ENCODE data around the gene GRID1.

The GRID1 gene

DNA sequence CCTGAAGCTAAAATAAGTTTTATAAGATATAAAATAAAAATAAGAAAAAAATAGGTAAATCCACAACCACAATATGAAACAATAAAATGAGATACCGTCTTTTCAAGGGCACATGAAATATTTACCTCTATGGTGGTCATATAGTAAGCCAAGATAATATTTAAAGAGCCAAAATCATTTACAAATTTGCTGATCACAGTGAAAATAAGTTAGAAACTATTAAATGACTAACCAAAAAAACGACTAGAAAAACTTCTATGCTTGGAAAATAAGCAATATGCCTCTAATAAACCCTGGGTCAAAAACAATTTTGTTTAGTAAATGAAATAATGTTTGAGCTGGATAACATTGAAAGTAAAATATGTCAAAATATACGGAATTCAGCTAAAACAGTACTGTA, 535.2 kb downstream of the GRID1 start:
- Histone ChIP-seq H3K9me3 (ENCODE audit: low read length) (no peaks in the 10 kb centered on the region), H3K27ac (ENCODE audit: low read depth, low read length, poor library complexity, severe bottlenecking) (no peak overlapping the region), H2AFZ (ENCODE audit: low read length) (no peak overlapping the region), H3K4me1 (ENCODE audit: insufficient read depth, low read length, severe bottlenecking) (no peaks in the 10 kb centered on the region), H3K9ac (ENCODE audit: low read length) (no peak overlapping the region), H3K79me2 (ENCODE audit: insufficient read depth, low read length) (no peaks in the 10 kb centered on the region), H3K27me3 (ENCODE audit: insufficient read depth, low read length) (0 out of 2 replicates have a peak, but pooled peaks cover 3% of the 10 kb centered on the region), H3K4me3 (ENCODE audit: low read depth, low read length, poor library complexity, severe bottlenecking) (no peak overlapping the region), H4K20me1 (ENCODE audit: insufficient read depth, low read length) (no peaks in the 10 kb centered on the region), H3K36me3 (ENCODE audit: insufficient read depth, low read length) (no peaks in the 10 kb centered on the region), H3K4me2 (ENCODE audit: low read length) (no peak overlapping the region), H3F3A (ENCODE audit: insufficient read depth, low read length) (no peaks in the 10 kb centered on the region), H3K9me2 (ENCODE audit: low read depth, low read length) (no peaks in the 10 kb centered on the region)
- TF ChIP-seq CTCF (IDR thresholded peaks at IDR 0.05; ENCODE audit: low read length): no peak
- TF ChIP-seq EZH2 (IDR thresholded peaks at IDR 0.05; ENCODE audit: borderline replicate concordance, low read length): no peak

GRCh38 chr10:85826377-85826776, 540.2 kb downstream of the GRID1 start:
- Histone ChIP-seq H3K27ac (ENCODE audit: low read depth, low read length, poor library complexity, severe bottlenecking) (no peak overlapping the region), H3K27me3 (ENCODE audit: insufficient read depth, low read length) (0 out of 2 replicates have a peak, but pooled peaks cover 3% of the 10 kb centered on the region), H3K9ac (ENCODE audit: low read length) (no peak overlapping the region), H3K36me3 (ENCODE audit: insufficient read depth, low read length) (no peaks in the 10 kb centered on the region), H3K4me3 (ENCODE audit: low read depth, low read length, poor library complexity, severe bottlenecking) (no peak overlapping the region), H3K4me2 (ENCODE audit: low read length) (no peak overlapping the region), H4K20me1 (ENCODE audit: insufficient read depth, low read length) (no peaks in the 10 kb centered on the region), H3K4me1 (ENCODE audit: insufficient read depth, low read length, severe bottlenecking) (no peaks in the 10 kb centered on the region), H3K9me3 (ENCODE audit: low read length) (no peaks in the 10 kb centered on the region), H3K79me2 (ENCODE audit: insufficient read depth, low read length) (no peaks in the 10 kb centered on the region), H3K9me2 (ENCODE audit: low read depth, low read length) (no peaks in the 10 kb centered on the region), H2AFZ (ENCODE audit: low read length) (no peak overlapping the region), H3F3A (ENCODE audit: insufficient read depth, low read length) (no peaks in the 10 kb centered on the region)
- TF ChIP-seq EZH2 (IDR thresholded peaks at IDR 0.05; ENCODE audit: borderline replicate concordance, low read length) (no peak), CTCF (IDR thresholded peaks at IDR 0.05; ENCODE audit: low read length) (no peak)

GRCh38 chr10:85811405-85811804, 555.2 kb downstream of the GRID1 start:
- Histone ChIP-seq H4K20me1 (ENCODE audit: insufficient read depth, low read length) (no peaks in the 10 kb centered on the region), H3K9me2 (ENCODE audit: low read depth, low read length) (no peaks in the 10 kb centered on the region), H3K4me2 (ENCODE audit: low read length) (no peak overlapping the region), H3K36me3 (ENCODE audit: insufficient read depth, low read length) (no peaks in the 10 kb centered on the region), H2AFZ (ENCODE audit: low read length) (no peak overlapping the region), H3K9me3 (ENCODE audit: low read length) (peaks cover 3% of the 10 kb centered on the region; the same call in 1 of the 2 replicates), H3K4me3 (ENCODE audit: low read depth, low read length, poor library complexity, severe bottlenecking) (no peak overlapping the region), H3K27me3 (ENCODE audit: insufficient read depth, low read length) (no peaks in the 10 kb centered on the region), H3K9ac (ENCODE audit: low read length) (no peak overlapping the region), H3K4me1 (ENCODE audit: insufficient read depth, low read length, severe bottlenecking) (no peaks in the 10 kb centered on the region), H3K27ac (ENCODE audit: low read depth, low read length, poor library complexity, severe bottlenecking) (no peak overlapping the region), H3K79me2 (ENCODE audit: insufficient read depth, low read length) (no peaks in the 10 kb centered on the region), H3F3A (ENCODE audit: insufficient read depth, low read length) (no peaks in the 10 kb centered on the region)
- TF ChIP-seq EZH2 (IDR thresholded peaks at IDR 0.05; ENCODE audit: borderline replicate concordance, low read length) (no peak), CTCF (IDR thresholded peaks at IDR 0.05; ENCODE audit: low read length) (no peak)
